HuH-7 (cell line): ENCODE data around the gene SH2D6.
"Not testable (repeated sequence)": the region's sequence is repeated elsewhere in the genome, so short reads cannot be mapped to it uniquely, and the experiment has no call there.

Source experiments
- DNase-seq: peaks from one replicate; pipeline ENCODE4 v3.0.0; 2011; ENCODE audit warnings: low spot score

SH2D6 gene

GRCh38 chr2:85470850-85471800, 52.6 kb downstream of the SH2D6 start:
- DNase-seq: peak; percentile 59

GRCh38 chr2:85472261-85472660, 53.7 kb downstream of the SH2D6 start:
- no peak for DNase-seq

GRCh38 chr2:85475799-85476490, 57.4 kb downstream of the SH2D6 start:
- no peak for DNase-seq

- DNase-seq: no peak
Measured at GRCh38 chr2:85476624-85477023, 58.1 kb downstream of the SH2D6 start.

- DNase-seq: no peak
Measured at GRCh38 chr2:85477884-85478283, 59.4 kb downstream of the SH2D6 start.

GRCh38 chr2:85481818-85482777, 63.6 kb downstream of the SH2D6 start:
- DNase-seq: no peak

GRCh38 chr2:85484615-85485014, 66.1 kb downstream of the SH2D6 start:
- not testable (repeated sequence) for DNase-seq

GRCh38 chr2:85485815-85486214, 67.3 kb downstream of the SH2D6 start:
- no peak for DNase-seq
